PC-3 (cell line): ENCODE results near the gene CAPN10.

ENCODE experiments used
- CTCF ChIP-seq: fragments of 300-600 bp; sonication (generic); conservative IDR thresholded peaks from 2 replicates; pipeline ENCODE4 v1.5.1; 2017; ENCODE audit warnings: antibody characterized with exemption, low read depth, mild to moderate bottlenecking, low read length
- EZH2phosphoT487 ChIP-seq: fragments of 300-600 bp; sonication (generic); IDR thresholded peaks from 2 replicates; pipeline ENCODE4 v1.6.1; 2018; ENCODE audit warnings: mild to moderate bottlenecking, antibody characterized with exemption, low read length, borderline replicate concordance

GRCh38 chr2:240593703-240594451 is 7.3 kb downstream of the CAPN10 start:
- TF ChIP-seq CTCF (no peak), EZH2phosphoT487 (no peak)
